Uterus (tissue), 2 donors: ENCODE results near the gene CAMTA1.

Experiments used
- CTCF ChIP-seq, 4 experiments: fragments of 200-600 bp in 2 of 4; fragments of 450-650 bp in 2 of 4; sonication (generic) in 2 of 4; IDR thresholded peaks; one replicate each; pipeline ENCODE4 v1.5.1; 2016 to 2019; ENCODE audit warnings: antibody characterized with exemption in 4 of 4, mild to moderate bottlenecking in 2 of 4, moderate library complexity in 1 of 4
- POLR2A ChIP-seq, 2 donors: fragments of 450-650 bp; IDR thresholded peaks; one replicate each; pipeline ENCODE4 v1.6.1; 2016; ENCODE audit warnings: antibody characterized with exemption in 2 of 2, mild to moderate bottlenecking in 1 of 2, moderate library complexity in 1 of 2

- TF ChIP-seq CTCF (IDR thresholded peaks at IDR 0.05) (no peak), POLR2A (IDR thresholded peaks at IDR 0.05) (no peak)
Observed at GRCh38 chr1:7485086-7485780, 700.0 kb downstream of the CAMTA1 start.
